Stimulated activated CD4-positive, alpha-beta T cell treated with anti-CD3 and anti-CD28 coated beads, Interleukin-1b, Interleukin-23, amount 100 ng/mL, for 1 hour (primary cell): Measurements from ENCODE around the gene ZNF37A.
"Not testable (repeated sequence)": the region's sequence is repeated elsewhere in the genome, so short reads cannot be mapped to it uniquely, and the experiment has no call there.

Experiments
- DNase-seq, 2 donors: peaks; one replicate each; pipeline ENCODE4 v3.0.0-alpha.2; 2020; ENCODE audit warnings: low read depth in 2 of 2

ZNF37A gene

DNA sequence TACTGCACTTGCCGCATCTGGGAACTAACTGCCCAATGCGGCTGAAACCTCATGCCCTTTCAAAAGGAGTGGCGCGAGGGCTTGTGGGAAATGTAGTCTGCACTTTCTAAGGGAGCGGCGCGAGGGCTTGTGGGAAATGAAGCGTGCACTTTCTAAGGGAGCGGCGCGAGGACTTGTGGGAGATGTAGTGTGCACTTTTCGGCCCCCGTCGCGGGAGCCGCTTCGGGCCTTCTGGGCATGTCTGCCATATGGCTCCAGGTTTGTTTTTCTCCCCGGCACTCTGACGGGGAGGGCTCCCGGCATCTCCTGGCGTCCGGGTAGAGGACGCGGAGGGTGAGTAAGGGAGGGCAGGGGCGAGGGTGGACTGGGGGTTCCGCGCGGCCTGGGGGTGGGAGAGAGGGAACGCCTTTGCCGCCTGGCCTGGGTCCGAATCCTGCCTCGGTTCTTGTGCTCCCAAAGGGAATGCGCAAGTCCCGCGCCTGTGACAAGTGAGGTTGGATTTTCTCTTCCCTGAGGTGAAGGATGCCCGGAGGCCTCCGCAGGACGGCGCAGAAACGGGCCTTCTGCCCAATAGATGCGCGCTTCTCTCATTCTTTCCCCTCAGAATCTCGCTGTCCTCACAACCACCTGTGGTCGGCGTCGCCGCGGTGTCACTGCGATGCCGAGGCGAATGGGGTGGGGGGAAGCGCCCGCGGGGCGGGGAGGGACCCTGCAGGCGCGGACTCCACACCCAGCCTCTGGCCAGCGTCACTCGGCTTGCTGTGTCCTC lies at the start of gene ZNF37A:
ZNF37A (plus strand) TSS at position 180 of the 769 bp plus-strand sequence. CDS start 2,281 bp downstream, outside the sequence.
- peak; percentile 62 to 70 for DNase-seq

GRCh38 chr10:38045129-38045528 lies 49.0 kb upstream of the ZNF37A start:
- no peak for DNase-seq

- DNase-seq, result no peak
These were observed 46.5 kb upstream of the ZNF37A start for GRCh38 chr10:38047666-38048065.

GRCh38 chr10:38050212-38050611 lies 43.9 kb upstream of the ZNF37A start:
- DNase-seq, result no peak

GRCh38 chr10:38054361-38054797 lies 39.8 kb upstream of the ZNF37A start:
- no peak for DNase-seq

DNA sequence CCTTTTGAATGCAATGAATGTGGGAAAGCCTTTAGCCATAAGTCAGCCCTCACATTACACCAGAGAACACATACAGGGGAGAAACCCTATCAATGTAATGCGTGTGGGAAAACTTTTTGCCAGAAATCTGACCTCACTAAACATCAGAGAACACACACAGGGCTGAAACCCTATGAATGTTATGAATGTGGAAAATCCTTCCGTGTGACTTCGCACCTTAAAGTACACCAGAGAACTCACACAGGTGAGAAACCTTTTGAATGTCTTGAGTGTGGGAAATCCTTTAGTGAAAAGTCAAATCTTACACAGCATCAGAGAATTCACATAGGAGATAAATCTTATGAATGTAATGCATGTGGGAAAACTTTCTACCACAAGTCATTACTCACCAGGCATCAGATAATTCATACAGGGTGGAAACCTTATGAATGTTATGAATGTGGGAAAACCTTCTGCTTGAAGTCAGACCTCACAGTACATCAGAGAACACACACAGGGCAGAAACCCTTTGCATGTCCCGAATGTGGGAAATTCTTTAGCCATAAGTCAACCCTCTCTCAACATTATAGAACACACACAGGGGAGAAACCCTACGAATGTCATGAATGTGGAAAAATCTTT lies 38.8 kb upstream of the ZNF37A start:
- not testable (repeated sequence) for DNase-seq

- DNase-seq, result not testable (repeated sequence)
These were observed 24.5 kb upstream of the ZNF37A start for GRCh38 chr10:38069663-38070062.

GRCh38 chr10:38070501-38070900 lies 23.6 kb upstream of the ZNF37A start:
- no peak for DNase-seq

- no peak for DNase-seq
These were observed 21.6 kb upstream of the ZNF37A start for GRCh38 chr10:38072552-38072951.

GRCh38 chr10:38076687-38077086 lies 17.4 kb upstream of the ZNF37A start:
- DNase-seq, result no peak

- not testable (repeated sequence) for DNase-seq
These were observed 819 bp upstream of the ZNF37A start for GRCh38 chr10:38093318-38093717.

DNA sequence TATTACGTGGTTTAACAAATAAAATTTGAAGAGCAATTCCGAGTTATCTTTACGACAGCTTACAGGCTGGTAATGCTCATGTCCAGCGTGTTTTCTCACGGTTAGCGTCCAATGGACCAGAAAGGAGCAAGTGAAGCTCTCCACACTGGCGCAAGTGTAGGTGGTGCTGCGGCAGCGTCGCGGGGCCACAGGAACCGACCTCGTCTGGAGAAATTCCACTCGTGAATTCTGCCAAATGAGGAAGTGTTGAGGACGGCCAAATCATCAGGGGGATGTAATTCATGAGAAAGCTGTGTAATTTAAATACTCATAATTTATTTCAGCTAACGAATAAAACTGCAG lies 350 bp upstream of the ZNF37A start:
- DNase-seq, result no peak

- no peak for DNase-seq
These were observed 914 bp downstream of the ZNF37A start for GRCh38 chr10:38094927-38095574.

DNA sequence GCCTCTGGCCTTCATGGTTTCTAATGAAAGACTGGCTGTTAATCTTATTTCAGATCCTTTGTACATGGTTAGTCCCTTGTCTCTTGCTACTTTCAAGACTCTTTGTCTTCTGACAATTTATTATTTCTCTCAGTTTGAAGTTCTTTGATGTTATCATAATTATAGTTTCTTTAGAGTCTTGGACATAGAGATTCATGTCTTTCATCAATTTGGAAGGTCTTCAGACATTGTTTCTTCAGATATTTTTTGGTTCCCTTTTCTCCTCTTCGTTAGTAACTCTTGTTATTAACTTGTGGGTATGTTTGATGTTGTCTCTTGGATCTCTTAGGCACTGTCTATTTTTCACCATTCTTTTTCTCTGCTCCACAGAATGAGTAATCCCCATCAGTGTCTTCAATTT lies 8.7 kb downstream of the ZNF37A start:
- no peak for DNase-seq

DNA sequence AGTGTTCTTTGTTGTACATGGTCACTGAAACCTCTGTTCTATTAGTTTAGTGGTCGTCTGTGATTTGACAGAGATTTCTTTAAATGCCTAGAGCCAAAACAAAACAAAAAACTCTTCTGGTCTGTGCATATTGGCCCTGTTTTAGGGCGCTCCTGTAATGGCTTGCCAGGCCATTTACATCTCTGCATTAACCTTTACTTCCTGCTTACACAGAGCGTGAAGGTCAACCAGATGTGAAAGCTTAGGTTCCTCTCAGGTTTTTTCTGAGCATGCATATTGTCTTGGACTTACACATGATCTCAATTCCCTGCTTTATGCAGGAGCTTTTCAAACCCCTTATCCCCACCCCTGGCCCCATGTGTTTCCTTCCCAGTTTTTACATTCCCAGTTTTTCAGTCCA lies 9.6 kb downstream of the ZNF37A start:
- DNase-seq, result no peak

GRCh38 chr10:38112159-38112558 lies 18.0 kb downstream of the ZNF37A start:
- no peak for DNase-seq

- DNase-seq, result no peak
These were observed 24.1 kb downstream of the ZNF37A start for GRCh38 chr10:38118072-38118807.

GRCh38 chr10:38119038-38119437 lies 24.9 kb downstream of the ZNF37A start:
- DNase-seq, result no peak

DNA sequence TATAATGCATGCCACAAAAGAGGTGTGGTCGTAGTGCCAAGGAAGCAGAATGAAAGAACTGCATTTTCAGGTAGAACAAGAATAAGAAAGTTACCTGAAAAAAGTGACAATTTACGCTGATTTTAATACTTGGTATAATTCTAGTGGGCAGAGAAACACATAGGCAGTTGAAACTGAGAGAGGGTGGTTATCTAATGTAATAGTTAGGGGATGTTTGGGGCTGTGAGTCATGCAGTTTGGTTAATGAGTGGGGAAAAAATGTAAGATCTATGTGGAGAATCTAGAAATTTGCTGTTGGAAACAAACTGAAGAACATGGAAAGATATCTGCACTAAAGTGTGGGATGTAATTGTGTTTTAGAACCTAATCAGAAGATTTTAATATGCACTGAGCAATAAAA lies 33.7 kb downstream of the ZNF37A start:
- no peak for DNase-seq

GRCh38 chr10:38143587-38143986 lies 49.5 kb downstream of the ZNF37A start:
- no peak for DNase-seq

DNA sequence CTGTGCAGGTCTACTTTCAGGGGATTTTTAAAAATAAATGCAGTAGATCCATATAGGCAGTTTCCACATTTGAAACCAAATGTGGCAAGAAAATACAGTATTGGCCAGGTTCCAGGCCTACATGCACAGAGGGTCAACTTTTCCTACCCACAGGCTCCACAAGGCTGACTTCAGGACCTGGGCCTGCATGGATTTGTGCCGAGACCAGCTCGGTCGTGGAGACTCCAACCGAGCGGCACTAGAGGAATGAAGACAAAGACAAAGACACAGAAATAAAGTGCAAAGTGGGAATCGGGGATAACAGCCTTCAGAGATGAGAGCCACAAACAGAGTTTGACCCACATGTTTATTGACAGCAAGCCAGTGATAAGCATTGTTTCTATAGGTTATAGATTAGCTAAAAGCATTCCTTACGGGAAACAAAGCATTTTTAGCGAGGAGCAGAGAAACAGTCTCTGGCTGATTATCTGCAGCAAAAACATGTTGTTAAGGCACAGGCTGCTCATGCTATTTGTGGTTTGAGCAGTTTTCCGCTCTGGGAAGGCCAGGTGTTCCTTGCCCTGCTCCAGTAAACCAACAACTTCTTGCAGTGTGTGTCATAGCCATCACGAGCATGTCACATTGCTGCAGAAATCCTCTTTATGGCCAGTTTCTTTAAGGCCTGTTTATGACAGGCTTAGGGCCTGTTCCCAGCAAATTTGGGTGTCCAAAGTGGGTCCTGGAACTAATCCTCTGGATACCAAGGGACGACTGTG lies 52.6 kb downstream of the ZNF37A start:
- DNase-seq, result no peak

- no peak for DNase-seq
These were observed 53.5 kb downstream of the ZNF37A start for GRCh38 chr10:38147686-38148085.
